Right renal cortex interstitium (tissue), 3 donors: ENCODE results near the gene C6orf132. TPM values are rescaled to one million over a fixed set of nuclear protein-coding genes. Genes with fewer than 3 reads are reported as not detected.
A peak's percentile ranks its signal among the peaks of the same experiment; 100 is the strongest.
"Not testable (repeated sequence)": the region's sequence is repeated elsewhere in the genome, so short reads cannot be mapped to it uniquely, and the experiment has no call there.

Experiments used
- DNase-seq, 3 donors: peaks; one replicate each; pipeline ENCODE4 v3.0.0-alpha.2; 2013; ENCODE audit warnings: low read depth in 3 of 3, low spot score in 2 of 3
- polyA plus RNA-seq, 3 donors: library from polyadenylated mRNA; unstranded; fragments of 120-200 nt; gene quantifications; one replicate each; pipeline ENCODE4 v1.2.1, GENCODE V29; 2013; ENCODE audit not compliant: insufficient read length in 3 of 3

The C6orf132 gene
- polyA plus RNA-seq: 1 to 10 TPM; 3.6 to 5.3 (median 4.1) TPM

- DNase-seq: peak in 1 of 3 donors; percentile 26
Measured at GRCh38 chr6:42142118-42142835, at the start of gene C6orf132. Gene C6orf132, minus strand, starts transcription at chr6:42142620. Its CDS starts 176 bp downstream, at chr6:42142444.

- DNase-seq: no peak
Measured at GRCh38 chr6:42190554-42191183, 48.2 kb upstream of the C6orf132 start.

GRCh38 chr6:42188406-42188805, 46.0 kb upstream of the C6orf132 start:
- DNase-seq: no peak

- DNase-seq: peak in 2 of 3 donors; percentile 49 to 65
Measured at GRCh38 chr6:42185597-42185996, 43.2 kb upstream of the C6orf132 start.

GRCh38 chr6:42184475-42184874, 42.1 kb upstream of the C6orf132 start:
- DNase-seq: no peak

GRCh38 chr6:42182101-42182500, 39.7 kb upstream of the C6orf132 start:
- DNase-seq: no peak

- DNase-seq: no peak
Measured at GRCh38 chr6:42179945-42180313, 37.5 kb upstream of the C6orf132 start.

GRCh38 chr6:42179261-42179944, 37.0 kb upstream of the C6orf132 start:
- no peak for DNase-seq

GRCh38 chr6:42177514-42178364, 35.3 kb upstream of the C6orf132 start:
- DNase-seq: no peak

- DNase-seq: no peak
Measured at GRCh38 chr6:42176981-42177380, 34.6 kb upstream of the C6orf132 start.

GRCh38 chr6:42175860-42176259, 33.4 kb upstream of the C6orf132 start:
- DNase-seq: no peak

GRCh38 chr6:42173101-42173500, 30.7 kb upstream of the C6orf132 start, which contains the start of gene GUCA1A:
Gene GUCA1A, plus strand, starts transcription at chr6:42173364. Its CDS starts 250 bp downstream, at chr6:42173614.
- DNase-seq: no peak

GRCh38 chr6:42171813-42172581, 29.6 kb upstream of the C6orf132 start:
- no peak for DNase-seq

GRCh38 chr6:42169780-42170179, 27.4 kb upstream of the C6orf132 start:
- DNase-seq: not testable (repeated sequence)

- no peak for DNase-seq
Measured at GRCh38 chr6:42168650-42169049, 26.2 kb upstream of the C6orf132 start.

- DNase-seq: peak in 2 of 3 donors; percentile 59 to 61
Measured at GRCh38 chr6:42166444-42167141, 24.2 kb upstream of the C6orf132 start.

- no peak for DNase-seq
Measured at GRCh38 chr6:42165016-42165415, 22.6 kb upstream of the C6orf132 start.

- peak in 1 of 3 donors; percentile 32 for DNase-seq
Measured at GRCh38 chr6:42163981-42164380, 21.6 kb upstream of the C6orf132 start.

GRCh38 chr6:42162812-42163211, 20.4 kb upstream of the C6orf132 start:
- DNase-seq: no peak
